HL-60 (cell line): Measurements from ENCODE around the gene RASAL2.

Source experiments
- DNase-seq, 2 experiments: peaks; one replicate each; pipeline ENCODE4 v3.0.0-alpha.2; 2010 to 2020; ENCODE audit warnings: low read depth in 1 of 2, low spot score in 1 of 2
- H3K27ac ChIP-seq: fragments of 250-450 bp; sonication (Bioruptor Pico); replicated peaks from 2 replicates; pipeline ENCODE4 v1.5.1; 2020; ENCODE audit warnings: mild to moderate bottlenecking, moderate library complexity
- H3K27me3 ChIP-seq: fragments of 250-450 bp; sonication (Bioruptor Pico); 2 replicates; pipeline ENCODE4 v1.5.1; 2021; ENCODE audit warnings: mild to moderate bottlenecking, moderate library complexity; ENCODE audit not compliant: insufficient read depth, poor library complexity, severe bottlenecking
- H3K4me3 ChIP-seq: replicated peaks from 2 replicates; pipeline ENCODE4 v1.5.1; 2011; ENCODE audit warnings: mild to moderate bottlenecking, control low read depth, low read length; ENCODE audit not compliant: insufficient read depth
- GABPA ChIP-seq: IDR thresholded peaks from 2 replicates; pipeline ENCODE4 v1.6.1; 2012; ENCODE audit warnings: low read depth
- POLR2AphosphoS5 ChIP-seq: IDR thresholded peaks from 2 replicates; pipeline ENCODE4 v1.6.1; 2012; ENCODE audit warnings: low read depth
- SPI1 ChIP-seq: IDR thresholded peaks from 2 replicates; pipeline ENCODE4 v1.6.1; 2012; ENCODE audit warnings: low read depth, mild to moderate bottlenecking, borderline replicate concordance
- TF ChIP-seq, protein P1 (sequence below): IDR thresholded peaks from 2 replicates; pipeline ENCODE4 v1.6.1; 2012; ENCODE audit warnings: low read depth; ENCODE audit not compliant: insufficient replicate concordance
- TF ChIP-seq, protein P2 (sequence below): IDR thresholded peaks from one replicate; pipeline ENCODE4 v1.5.1; 2011; ENCODE audit warnings: low read length, control low read depth, inconsistent platforms; ENCODE audit not compliant: insufficient read depth

Gene RASAL2

DNA sequence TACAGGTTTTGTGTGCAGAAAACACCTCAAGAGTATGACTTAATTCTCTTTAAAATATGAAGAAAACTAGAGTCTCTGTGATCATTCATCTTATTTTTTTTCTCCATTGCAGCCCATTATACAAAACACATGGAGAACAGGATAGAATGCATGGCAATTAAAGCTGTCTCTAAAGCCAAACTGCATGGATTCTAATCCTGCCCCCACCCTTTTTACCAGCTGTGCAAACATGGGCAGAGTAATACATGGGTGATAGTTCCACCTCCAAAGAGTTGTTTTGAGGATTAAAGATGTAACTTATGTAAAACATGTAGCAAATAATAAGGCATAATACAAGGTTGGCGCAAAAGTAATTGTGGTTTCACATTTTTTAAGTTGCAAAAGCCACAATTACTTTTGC is 288.5 kb downstream of the RASAL2 start:
- no peak for TF ChIP-seq SPI1
- no peak for TF ChIP-seq POLR2AphosphoS5
- TF ChIP-seq, protein P1, sequence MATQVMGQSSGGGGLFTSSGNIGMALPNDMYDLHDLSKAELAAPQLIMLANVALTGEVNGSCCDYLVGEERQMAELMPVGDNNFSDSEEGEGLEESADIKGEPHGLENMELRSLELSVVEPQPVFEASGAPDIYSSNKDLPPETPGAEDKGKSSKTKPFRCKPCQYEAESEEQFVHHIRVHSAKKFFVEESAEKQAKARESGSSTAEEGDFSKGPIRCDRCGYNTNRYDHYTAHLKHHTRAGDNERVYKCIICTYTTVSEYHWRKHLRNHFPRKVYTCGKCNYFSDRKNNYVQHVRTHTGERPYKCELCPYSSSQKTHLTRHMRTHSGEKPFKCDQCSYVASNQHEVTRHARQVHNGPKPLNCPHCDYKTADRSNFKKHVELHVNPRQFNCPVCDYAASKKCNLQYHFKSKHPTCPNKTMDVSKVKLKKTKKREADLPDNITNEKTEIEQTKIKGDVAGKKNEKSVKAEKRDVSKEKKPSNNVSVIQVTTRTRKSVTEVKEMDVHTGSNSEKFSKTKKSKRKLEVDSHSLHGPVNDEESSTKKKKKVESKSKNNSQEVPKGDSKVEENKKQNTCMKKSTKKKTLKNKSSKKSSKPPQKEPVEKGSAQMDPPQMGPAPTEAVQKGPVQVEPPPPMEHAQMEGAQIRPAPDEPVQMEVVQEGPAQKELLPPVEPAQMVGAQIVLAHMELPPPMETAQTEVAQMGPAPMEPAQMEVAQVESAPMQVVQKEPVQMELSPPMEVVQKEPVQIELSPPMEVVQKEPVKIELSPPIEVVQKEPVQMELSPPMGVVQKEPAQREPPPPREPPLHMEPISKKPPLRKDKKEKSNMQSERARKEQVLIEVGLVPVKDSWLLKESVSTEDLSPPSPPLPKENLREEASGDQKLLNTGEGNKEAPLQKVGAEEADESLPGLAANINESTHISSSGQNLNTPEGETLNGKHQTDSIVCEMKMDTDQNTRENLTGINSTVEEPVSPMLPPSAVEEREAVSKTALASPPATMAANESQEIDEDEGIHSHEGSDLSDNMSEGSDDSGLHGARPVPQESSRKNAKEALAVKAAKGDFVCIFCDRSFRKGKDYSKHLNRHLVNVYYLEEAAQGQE = no peak
- TF ChIP-seq, protein P2, sequence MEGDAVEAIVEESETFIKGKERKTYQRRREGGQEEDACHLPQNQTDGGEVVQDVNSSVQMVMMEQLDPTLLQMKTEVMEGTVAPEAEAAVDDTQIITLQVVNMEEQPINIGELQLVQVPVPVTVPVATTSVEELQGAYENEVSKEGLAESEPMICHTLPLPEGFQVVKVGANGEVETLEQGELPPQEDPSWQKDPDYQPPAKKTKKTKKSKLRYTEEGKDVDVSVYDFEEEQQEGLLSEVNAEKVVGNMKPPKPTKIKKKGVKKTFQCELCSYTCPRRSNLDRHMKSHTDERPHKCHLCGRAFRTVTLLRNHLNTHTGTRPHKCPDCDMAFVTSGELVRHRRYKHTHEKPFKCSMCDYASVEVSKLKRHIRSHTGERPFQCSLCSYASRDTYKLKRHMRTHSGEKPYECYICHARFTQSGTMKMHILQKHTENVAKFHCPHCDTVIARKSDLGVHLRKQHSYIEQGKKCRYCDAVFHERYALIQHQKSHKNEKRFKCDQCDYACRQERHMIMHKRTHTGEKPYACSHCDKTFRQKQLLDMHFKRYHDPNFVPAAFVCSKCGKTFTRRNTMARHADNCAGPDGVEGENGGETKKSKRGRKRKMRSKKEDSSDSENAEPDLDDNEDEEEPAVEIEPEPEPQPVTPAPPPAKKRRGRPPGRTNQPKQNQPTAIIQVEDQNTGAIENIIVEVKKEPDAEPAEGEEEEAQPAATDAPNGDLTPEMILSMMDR = no peak
- no peak for TF ChIP-seq GABPA
- DNase-seq = no peak
- no peak overlapping the region for H3K4me3 ChIP-seq
- no peaks in the 10 kb centered on the region for H3K27me3 ChIP-seq
- no peak overlapping the region for H3K27ac ChIP-seq

DNA sequence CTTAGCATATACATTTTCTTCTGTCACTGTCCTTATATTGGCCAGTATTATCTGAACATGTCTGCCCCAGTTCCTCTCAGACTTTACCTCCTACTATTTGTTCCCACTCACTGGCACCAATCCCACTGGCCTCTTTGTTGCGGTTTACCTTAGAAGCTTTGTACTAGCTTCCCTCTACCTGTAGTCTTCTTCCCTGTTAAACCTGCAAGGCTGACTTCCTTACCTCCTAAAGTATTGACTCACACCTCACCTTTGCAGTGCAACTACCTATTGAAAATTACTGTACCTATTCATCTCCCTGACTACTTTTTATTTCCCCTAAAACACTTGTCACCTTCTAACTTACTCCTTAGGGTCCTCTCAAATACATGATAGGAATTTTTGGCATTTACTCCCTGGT is 291.8 kb downstream of the RASAL2 start:
- TF ChIP-seq SPI1 (no peak), GABPA (no peak), POLR2AphosphoS5 (no peak)
- TF ChIP-seq, protein P2 = no peak
- TF ChIP-seq, protein P1 = no peak
- Histone ChIP-seq H3K4me3 (no peak overlapping the region), H3K27me3 (no peaks in the 10 kb centered on the region), H3K27ac (no peak overlapping the region)
- no peak for DNase-seq

DNA sequence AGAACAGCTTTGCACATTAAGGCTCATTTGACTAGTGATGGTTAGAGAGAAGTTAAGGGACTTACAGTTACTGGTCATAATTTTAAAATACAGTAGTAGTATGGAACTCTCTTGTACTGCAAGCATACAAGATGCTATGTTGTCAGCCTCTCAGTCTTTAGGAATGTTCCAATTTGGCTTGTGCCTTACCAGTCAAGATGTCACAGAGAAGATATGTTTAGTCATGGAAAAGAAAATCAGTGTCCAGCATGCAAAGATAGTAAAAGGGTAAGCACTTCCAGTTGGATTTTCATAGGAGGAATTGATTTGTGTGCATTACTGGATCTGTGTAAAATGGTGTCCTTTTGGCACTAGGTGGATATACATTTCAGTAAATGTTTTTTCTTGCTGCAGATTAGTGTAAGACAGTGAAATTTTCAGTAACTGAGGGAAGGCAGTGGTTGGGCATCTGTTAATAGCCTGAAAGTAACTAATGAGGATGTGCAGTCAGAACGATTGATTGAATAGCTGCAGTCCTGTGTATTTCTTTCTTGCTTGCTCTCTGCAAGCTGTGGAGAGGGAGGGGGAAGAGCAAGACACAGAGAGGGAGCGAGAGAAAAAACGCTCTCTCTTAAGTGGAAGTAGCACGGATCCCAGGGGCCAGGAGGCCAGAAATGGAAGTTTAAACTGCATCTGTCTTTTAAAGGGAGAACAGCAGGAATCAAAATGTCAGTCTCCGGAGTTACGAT is 294.7 kb downstream of the RASAL2 start:
- TF ChIP-seq SPI1 (no peak), GABPA (no peak), POLR2AphosphoS5 (no peak)
- TF ChIP-seq, protein P2 = no peak
- TF ChIP-seq, protein P1 = no peak
- Histone ChIP-seq H3K4me3 (no peak overlapping the region), H3K27me3 (no peaks in the 10 kb centered on the region), H3K27ac (no peak overlapping the region)
- no peak for DNase-seq
